Ramos (cell line): ENCODE measurements around the gene P2RY2.
"Not testable (repeated sequence)": the region's sequence is repeated elsewhere in the genome, so short reads cannot be mapped to it uniquely, and the experiment has no call there.

Source experiments
- in situ Hi-C: fragments of 300-500 bp; cut with MboI; formaldehyde crosslinking; loops from one replicate; pipeline ENCODE4 v1.14.3; 2022; ENCODE audit warnings: low sequenced_read_pairs; ENCODE audit not compliant: unreplicated experiment

P2RY2 gene

GRCh38 chr11:73262851-73263495 is 44.9 kb downstream of the P2RY2 start:
- in situ Hi-C loops, result no loop called here

DNA sequence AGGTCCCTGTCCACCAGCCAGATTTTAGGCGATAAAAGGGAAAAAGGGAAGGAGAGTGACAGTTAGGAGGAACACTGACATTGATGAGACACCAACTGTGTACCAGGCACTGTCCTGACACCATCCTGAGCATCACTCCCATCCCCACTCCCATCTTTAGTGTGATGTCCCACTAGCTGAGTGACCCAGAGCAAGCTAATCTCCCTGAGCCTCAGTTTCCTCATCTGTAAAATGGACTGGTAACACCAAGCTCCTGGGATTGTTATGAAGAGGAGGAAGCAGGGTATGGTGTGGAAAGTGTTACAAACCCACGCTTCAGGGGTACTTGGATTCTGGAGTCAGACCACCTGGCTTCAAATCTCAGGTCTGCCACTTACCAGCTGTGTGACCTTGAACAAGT is 45.6 kb downstream of the P2RY2 start:
- in situ Hi-C loops, result no loop called here

- in situ Hi-C loops, result no loop called here
Observed at GRCh38 chr11:73265278-73265810, 47.3 kb downstream of the P2RY2 start.

DNA sequence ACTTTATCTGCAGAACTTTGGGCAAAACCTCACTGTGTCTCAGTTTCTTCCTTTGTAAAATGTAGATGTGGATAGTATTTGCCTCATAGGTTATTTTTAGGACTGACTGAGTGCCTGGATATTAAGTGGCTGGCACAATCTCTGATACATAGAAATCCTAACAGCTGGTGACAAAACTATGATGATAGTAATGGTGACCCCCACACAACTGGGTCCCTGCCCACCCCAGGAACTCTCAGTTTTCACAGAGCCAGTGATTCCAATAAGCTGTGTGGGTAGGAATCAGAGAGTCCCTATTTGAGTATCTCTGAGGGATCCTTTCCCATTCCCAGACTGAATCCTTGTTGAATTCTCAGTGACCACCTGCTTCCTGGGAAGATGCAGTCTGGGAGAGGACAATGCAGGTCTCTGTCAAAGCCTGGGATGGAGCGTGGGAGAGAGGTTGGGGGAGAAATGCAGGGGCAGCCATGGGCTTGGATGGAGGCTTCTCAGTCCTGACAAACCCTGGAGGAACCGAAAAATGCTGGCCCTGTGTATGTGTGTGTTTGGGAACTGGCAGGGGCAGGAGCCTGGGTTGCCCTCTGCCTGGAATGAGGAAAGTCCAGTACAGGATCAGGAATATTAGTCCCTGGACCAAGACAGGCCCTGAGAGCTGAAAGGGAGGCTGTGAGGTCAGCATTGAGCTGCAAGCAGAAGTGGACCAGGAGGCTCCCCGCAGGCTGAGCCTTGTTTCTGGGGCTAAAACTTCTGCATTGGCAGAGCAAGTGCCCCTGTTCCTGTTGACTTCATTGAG is 48.0 kb downstream of the P2RY2 start:
- in situ Hi-C loops, result no loop called here

GRCh38 chr11:73266646-73267020 is 48.6 kb downstream of the P2RY2 start:
- in situ Hi-C loops, result no loop called here

DNA sequence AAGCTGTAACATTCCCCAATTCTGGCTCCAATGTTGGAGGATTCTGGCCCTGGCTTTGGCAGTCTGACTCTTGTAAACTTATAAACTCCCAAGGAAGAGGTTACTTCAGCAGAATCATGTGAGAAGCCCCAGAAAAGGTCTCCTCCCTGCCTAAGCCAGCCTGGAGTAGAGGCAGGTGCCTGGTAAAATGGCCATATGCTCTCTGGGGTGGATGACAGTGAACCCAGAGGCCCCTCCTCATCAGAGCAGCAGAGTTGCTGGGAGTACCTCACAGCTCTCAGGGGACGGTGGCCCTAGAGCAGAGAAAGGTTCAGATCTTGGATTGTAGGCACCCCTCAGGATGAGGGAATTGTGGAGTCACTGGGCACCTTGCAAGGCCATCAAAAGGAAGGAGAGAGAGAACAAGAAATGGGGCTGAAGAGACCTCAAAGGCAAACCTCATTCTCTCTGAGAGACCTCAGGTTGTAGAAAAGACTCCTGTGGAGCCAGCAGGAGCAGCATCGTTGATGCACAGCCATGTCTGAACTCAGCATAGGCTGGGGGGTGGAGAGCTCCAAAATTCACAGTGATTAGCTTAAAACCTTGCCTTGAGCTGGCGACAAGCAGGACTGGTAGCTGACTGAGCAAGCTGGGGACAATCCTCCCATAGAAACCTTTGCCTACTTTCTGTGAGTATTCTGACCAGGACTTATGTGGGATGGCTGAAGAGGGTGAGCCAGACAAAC is 49.2 kb downstream of the P2RY2 start:
- in situ Hi-C loops, result no loop called here

- in situ Hi-C loops, result no loop called here
Observed at GRCh38 chr11:73267906-73268540, 49.9 kb downstream of the P2RY2 start.

- in situ Hi-C loops, result no loop called here
Observed at GRCh38 chr11:73268671-73269271, 50.7 kb downstream of the P2RY2 start.

GRCh38 chr11:73269459-73270015 is 51.5 kb downstream of the P2RY2 start:
- in situ Hi-C loops, result no loop called here

- in situ Hi-C loops, result no loop called here
Observed at GRCh38 chr11:73270016-73270854, 52.2 kb downstream of the P2RY2 start.

DNA sequence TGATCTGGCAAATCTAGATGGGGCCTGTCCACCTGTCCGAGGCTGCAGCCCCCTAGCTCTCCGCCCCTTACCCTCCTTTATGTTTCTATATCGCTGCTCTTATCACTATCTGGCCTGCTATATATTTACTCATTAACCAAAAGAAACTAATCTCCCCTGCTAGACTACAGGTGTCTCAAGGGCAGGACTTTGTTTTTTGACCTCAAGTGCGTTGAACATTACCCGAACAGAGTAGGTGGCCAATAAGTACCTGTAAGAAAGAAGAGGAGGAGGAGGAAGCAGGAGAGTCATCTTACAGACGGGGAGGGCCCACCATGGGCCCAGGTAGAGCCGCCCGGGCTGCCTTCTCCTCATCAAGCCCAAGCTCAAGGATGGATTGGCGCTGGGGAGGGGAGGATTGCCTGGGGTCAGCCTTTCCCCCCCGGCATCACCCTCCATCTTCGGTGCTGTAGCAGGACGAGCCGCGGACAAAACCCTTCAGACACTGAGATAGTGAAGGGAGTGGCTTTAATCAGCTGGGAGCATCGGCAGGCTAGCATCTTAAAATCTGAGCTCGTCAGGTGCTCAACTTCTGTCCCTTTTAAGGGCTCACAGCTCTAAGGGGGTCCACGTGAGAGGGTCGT is 52.9 kb downstream of the P2RY2 start:
- in situ Hi-C loops, result no loop called here

DNA sequence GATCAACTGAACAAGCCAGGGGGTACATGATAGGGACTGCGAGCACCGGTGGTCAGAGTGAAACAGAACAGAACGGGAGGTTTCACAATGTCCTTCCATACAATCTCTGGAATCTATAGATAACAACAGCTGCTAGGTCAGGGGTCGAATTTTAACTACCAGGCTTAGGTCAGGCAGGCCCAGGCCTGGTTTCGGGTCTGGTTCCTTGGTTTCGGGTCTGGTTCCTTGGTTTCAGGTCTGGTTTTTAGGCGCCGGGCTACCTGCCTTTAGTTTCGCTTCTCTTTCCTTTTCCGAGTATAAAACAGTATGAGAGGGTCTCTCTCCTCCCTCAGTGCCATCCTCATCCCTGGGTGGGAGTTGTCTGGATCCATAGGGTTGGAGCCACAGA is 53.4 kb downstream of the P2RY2 start:
- in situ Hi-C loops, result not testable (repeated sequence)

DNA sequence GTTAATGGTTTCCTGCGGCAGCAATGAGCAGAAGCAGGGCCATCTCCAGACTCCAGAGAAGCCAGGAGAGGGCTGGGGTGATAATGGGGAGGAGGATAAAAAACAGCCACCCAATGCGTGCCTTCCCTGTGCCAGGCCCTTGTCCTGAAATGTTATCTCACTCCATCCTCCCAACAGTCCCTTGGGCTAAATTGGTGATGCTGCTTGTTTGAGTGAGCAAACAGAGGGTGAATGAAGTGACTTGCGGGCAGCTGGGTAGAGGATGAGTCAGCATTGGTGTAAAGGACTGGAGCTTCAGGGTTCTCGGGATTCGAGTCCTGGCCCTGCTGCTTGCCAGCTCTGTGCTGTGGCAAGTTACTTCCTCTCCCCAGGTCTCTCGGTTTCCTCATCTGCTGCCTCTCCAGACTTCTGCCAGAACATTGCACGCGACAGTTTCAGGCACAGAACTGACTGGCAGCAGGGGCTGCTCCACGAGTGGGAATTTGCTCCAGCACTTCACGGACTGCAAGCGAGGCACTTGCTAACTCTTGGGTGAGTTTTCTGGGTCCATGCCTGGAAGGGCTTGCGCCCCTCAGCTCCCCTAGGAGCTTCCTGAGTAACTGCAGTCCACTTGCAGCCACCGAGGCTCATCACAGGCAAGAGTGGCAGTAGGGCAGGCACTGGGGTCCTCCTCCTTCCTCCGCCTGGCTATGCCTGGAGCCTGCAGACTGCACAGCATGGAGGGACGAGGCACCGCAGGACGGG is 54.0 kb downstream of the P2RY2 start, which contains the start of gene P2RY6:
Gene P2RY6, plus strand, starts transcription at position 403 of the 744 bp plus-strand sequence. CDS start 24,181 bp downstream, outside the sequence.
- in situ Hi-C loops, result no loop called here

DNA sequence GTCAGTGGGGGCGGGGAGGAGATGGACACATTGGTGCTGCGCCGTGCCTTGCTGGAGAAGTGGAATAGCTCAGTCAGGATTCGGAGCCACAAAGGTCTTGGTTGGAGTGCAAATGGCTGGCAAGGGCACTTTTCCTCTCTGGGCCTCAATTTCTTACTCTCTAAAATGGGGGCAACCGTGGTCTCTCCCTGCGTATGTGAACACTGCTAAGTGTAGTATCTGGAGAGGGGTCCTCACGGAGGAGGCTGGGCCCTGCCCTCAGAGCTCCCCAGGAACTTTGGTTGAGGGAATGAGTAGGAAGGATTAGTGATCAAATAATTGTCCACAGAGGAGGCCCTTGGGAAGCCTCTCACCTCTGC is 54.6 kb downstream of the P2RY2 start:
- in situ Hi-C loops, result no loop called here

DNA sequence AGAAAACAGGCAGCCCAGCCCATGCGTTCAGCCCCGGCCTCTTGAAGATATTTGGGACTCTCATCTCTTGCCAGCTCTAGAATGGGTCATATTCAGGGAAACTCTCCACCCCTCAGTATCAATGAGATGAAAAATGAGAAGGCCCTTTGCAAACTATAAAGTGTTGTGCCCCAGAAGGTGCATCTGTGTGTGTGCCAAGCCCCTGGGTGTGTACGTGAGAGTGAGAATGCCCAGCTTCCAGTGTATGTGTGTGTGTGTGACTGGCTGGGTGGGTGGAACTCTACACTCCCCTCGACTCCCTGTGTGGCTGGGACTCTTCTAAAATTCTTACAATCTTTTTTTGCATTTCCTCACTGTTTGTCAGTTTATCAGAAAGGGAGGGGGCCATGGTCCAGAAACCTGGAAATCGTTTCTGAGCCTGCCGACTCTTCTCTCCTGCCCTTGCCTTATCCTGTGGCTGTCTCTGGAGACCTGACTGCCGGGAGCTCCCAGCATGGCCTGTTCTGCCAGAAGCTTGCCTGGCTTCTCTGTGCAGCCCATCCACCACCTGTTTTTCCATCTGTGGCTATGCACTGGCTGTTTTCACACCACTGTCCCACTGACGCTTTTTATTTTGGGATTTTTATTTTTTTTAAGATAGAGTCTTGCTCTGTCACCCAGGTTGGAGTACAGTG is 55.3 kb downstream of the P2RY2 start:
- in situ Hi-C loops, result no loop called here

DNA sequence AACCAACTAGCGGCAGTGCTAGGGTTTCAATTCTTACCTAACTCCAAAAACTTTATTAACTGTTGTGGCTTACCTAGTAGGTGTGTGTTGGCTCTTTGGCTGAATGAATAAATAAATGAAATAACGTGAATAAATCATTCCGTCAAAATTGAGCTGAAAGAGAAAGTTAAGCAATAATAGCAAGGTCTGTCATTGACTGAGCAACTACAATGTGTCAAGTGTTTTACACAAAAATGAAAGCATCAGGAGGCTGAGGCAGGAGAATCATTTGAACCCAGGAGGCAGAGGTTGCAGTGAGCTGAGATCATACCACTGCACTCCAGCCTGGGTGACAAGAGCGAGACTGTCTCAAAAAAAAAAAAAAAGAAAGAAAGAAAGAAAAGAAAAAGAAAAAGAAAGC is 56.1 kb downstream of the P2RY2 start:
- in situ Hi-C loops, result not testable (repeated sequence)

- in situ Hi-C loops, result no loop called here
Observed at GRCh38 chr11:73274722-73275380, 56.8 kb downstream of the P2RY2 start.
